ENCODE measurements around the gene VSTM1.

The VSTM1 gene

DNA sequence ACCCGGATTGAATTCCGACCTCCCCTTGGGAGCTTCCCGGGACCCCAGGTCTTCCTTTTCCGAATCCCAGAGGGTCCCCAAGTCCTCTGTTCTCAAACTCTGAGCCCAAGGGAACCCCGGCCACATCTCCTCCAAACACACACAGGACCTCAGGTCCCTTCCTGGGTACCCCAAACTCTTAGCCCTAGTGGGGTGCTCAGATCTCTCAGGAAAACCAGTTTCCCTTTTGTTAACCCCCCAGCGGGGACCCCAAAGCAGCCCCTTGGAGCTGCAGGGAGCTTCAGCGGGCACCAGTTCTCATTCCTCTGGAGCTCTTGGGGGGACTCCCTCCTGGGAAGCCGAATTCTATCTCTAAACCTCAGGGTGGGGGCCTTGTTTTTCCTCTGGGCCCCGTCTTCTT lies 71.5 kb downstream of the VSTM1 start:
- Histone ChIP-seq H3K36me3 (ENCODE audit: control insufficient read depth in 2 of 2, insufficient read depth in 1 of 2, low read length in 2 of 2) (no peaks in the 10 kb centered on the region), H3K4me1 (ENCODE audit: control insufficient read depth, insufficient read depth, low read length) (no peaks in the 10 kb centered on the region), H3K4me3 (ENCODE audit: low read depth, low read length) (no peak overlapping the region), H3K27ac (ENCODE audit: extremely low read depth, low read depth, low read length) (no peak overlapping the region), H3K9me3 (ENCODE audit: control insufficient read depth, insufficient read depth, low read depth, low read length) (no peaks in the 10 kb centered on the region)
- 0 out of 2 replicates have a peak, but pooled peaks have one; percentile 29 for TF ChIP-seq IKZF3 (tag by site-specific recombination; IDR thresholded peaks at IDR 0.05)
- TF ChIP-seq PBX3 (CRISPR knock-in tag; IDR thresholded peaks at IDR 0.05), result no peak
- POLR2A ChIA-PET, result interaction anchor here (1.9 kb wide), 1 partner anchor 12 kb away, joined by 8 read pairs; no protein-coding TSS in a partner anchor
- CTCF ChIA-PET, result no interaction called here

- Histone ChIP-seq H3K4me3 (ENCODE audit: low read depth, low read length) (peak within 1 kb of the TSS; percentile 42), H3K27ac (ENCODE audit: extremely low read depth, low read depth, low read length) (no peak within 1 kb of the TSS), H3K36me3 (ENCODE audit: control insufficient read depth in 2 of 2, insufficient read depth in 1 of 2, low read length in 2 of 2) (no peaks in the 10 kb centered on the region), H3K9me3 (ENCODE audit: control insufficient read depth, insufficient read depth, low read depth, low read length) (no peaks in the 10 kb centered on the region), H3K4me1 (ENCODE audit: control insufficient read depth, insufficient read depth, low read length) (no peaks in the 10 kb centered on the region)
- CTCF ChIA-PET, result no interaction called here
- POLR2A ChIA-PET, result interaction anchor here (1.3 kb wide), 2 partner anchors 10 to 11 kb away, joined by 3 to 7 read pairs; no protein-coding TSS in a partner anchor
- no peak for TF ChIP-seq AEBP2 (tag by site-specific recombination; IDR thresholded peaks at IDR 0.05; ENCODE audit: borderline replicate concordance)
- TF ChIP-seq, protein P1, sequence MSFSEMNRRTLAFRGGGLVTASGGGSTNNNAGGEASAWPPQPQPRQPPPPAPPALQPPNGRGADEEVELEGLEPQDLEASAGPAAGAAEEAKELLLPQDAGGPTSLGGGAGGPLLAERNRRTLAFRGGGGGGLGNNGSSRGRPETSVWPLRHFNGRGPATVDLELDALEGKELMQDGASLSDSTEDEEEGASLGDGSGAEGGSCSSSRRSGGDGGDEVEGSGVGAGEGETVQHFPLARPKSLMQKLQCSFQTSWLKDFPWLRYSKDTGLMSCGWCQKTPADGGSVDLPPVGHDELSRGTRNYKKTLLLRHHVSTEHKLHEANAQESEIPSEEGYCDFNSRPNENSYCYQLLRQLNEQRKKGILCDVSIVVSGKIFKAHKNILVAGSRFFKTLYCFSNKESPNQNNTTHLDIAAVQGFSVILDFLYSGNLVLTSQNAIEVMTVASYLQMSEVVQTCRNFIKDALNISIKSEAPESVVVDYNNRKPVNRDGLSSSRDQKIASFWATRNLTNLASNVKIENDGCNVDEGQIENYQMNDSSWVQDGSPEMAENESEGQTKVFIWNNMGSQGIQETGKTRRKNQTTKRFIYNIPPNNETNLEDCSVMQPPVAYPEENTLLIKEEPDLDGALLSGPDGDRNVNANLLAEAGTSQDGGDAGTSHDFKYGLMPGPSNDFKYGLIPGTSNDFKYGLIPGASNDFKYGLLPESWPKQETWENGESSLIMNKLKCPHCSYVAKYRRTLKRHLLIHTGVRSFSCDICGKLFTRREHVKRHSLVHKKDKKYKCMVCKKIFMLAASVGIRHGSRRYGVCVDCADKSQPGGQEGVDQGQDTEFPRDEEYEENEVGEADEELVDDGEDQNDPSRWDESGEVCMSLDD (tag by site-specific recombination; IDR thresholded peaks at IDR 0.05), result peak; percentile 23; the same call in 1 of the 2 replicates
- no peak for TF ChIP-seq ZBTB6 (tag by site-specific recombination; IDR thresholded peaks at IDR 0.05)
- TF ChIP-seq, protein P2, sequence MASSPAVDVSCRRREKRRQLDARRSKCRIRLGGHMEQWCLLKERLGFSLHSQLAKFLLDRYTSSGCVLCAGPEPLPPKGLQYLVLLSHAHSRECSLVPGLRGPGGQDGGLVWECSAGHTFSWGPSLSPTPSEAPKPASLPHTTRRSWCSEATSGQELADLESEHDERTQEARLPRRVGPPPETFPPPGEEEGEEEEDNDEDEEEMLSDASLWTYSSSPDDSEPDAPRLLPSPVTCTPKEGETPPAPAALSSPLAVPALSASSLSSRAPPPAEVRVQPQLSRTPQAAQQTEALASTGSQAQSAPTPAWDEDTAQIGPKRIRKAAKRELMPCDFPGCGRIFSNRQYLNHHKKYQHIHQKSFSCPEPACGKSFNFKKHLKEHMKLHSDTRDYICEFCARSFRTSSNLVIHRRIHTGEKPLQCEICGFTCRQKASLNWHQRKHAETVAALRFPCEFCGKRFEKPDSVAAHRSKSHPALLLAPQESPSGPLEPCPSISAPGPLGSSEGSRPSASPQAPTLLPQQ (tag by site-specific recombination; IDR thresholded peaks at IDR 0.05), result no peak
- TF ChIP-seq ZNF335 (tag by site-specific recombination; conservative IDR thresholded peaks at IDR 0.05), result peak; percentile 72
- TF ChIP-seq, protein P3, sequence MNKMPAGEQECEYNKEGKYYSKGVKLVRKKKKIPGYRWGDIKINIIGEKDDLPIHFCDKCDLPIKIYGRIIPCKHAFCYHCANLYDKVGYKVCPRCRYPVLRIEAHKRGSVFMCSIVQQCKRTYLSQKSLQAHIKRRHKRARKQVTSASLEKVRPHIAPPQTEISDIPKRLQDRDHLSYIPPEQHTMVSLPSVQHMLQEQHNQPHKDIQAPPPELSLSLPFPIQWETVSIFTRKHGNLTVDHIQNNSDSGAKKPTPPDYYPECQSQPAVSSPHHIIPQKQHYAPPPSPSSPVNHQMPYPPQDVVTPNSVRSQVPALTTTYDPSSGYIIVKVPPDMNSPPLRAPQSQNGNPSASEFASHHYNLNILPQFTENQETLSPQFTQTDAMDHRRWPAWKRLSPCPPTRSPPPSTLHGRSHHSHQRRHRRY (tag by site-specific recombination; IDR thresholded peaks at IDR 0.05), result no peak
- TF ChIP-seq SCRT2 (tag by site-specific recombination; IDR thresholded peaks at IDR 0.05), result peak; percentile 52; the same call in 1 of the 2 replicates
- peak; percentile 64; the same call in 1 of the 2 replicates for TF ChIP-seq SP3 (tag by site-specific recombination; IDR thresholded peaks at IDR 0.05)
- TF ChIP-seq ZNF518A (tag by site-specific recombination; conservative IDR thresholded peaks at IDR 0.05; ENCODE audit: low read depth), result no peak
- TF ChIP-seq ZBTB20 (tag by site-specific recombination; IDR thresholded peaks at IDR 0.05), result peak; percentile 88
- TF ChIP-seq ZNF2 (tag by site-specific recombination; IDR thresholded peaks at IDR 0.05), result no peak
- TF ChIP-seq, protein P4, sequence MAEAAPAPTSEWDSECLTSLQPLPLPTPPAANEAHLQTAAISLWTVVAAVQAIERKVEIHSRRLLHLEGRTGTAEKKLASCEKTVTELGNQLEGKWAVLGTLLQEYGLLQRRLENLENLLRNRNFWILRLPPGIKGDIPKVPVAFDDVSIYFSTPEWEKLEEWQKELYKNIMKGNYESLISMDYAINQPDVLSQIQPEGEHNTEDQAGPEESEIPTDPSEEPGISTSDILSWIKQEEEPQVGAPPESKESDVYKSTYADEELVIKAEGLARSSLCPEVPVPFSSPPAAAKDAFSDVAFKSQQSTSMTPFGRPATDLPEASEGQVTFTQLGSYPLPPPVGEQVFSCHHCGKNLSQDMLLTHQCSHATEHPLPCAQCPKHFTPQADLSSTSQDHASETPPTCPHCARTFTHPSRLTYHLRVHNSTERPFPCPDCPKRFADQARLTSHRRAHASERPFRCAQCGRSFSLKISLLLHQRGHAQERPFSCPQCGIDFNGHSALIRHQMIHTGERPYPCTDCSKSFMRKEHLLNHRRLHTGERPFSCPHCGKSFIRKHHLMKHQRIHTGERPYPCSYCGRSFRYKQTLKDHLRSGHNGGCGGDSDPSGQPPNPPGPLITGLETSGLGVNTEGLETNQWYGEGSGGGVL (tag by site-specific recombination; IDR thresholded peaks at IDR 0.05), result peak; percentile 26
These were observed 72.2 kb downstream of the VSTM1 start, which contains the start of gene CACNG6 for GRCh38 chr19:53991224-53992113. Gene CACNG6, plus strand, starts transcription at chr19:53991637. Its CDS starts 1,241 bp downstream, at chr19:53992878.
